Fibroblast of pulmonary artery (primary cell): ENCODE measurements around the gene ZNF407.

Experiments
- DNase-seq: peaks from one replicate; pipeline ENCODE4 v3.0.0-alpha.2; 2010; ENCODE audit warnings: low read depth
- H3K4me3 ChIP-seq: replicated peaks from 2 replicates; pipeline ENCODE4 v1.5.1; 2011; ENCODE audit warnings: low read depth, mild to moderate bottlenecking, control low read depth, low read length, moderate library complexity
- TF ChIP-seq, protein P1 (sequence below): IDR thresholded peaks from 2 replicates; pipeline ENCODE4 v1.5.1; 2011; ENCODE audit warnings: mild to moderate bottlenecking, control low read depth, low read length, inconsistent platforms; ENCODE audit errors: missing control alignments

ZNF407 gene

GRCh38 chr18:74682141-74682990 is 84.7 kb downstream of the ZNF407 start:
- H3K4me3 ChIP-seq = no peak overlapping the region
- DNase-seq = peak; percentile 7
- TF ChIP-seq, protein P1, sequence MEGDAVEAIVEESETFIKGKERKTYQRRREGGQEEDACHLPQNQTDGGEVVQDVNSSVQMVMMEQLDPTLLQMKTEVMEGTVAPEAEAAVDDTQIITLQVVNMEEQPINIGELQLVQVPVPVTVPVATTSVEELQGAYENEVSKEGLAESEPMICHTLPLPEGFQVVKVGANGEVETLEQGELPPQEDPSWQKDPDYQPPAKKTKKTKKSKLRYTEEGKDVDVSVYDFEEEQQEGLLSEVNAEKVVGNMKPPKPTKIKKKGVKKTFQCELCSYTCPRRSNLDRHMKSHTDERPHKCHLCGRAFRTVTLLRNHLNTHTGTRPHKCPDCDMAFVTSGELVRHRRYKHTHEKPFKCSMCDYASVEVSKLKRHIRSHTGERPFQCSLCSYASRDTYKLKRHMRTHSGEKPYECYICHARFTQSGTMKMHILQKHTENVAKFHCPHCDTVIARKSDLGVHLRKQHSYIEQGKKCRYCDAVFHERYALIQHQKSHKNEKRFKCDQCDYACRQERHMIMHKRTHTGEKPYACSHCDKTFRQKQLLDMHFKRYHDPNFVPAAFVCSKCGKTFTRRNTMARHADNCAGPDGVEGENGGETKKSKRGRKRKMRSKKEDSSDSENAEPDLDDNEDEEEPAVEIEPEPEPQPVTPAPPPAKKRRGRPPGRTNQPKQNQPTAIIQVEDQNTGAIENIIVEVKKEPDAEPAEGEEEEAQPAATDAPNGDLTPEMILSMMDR = no peak

DNA sequence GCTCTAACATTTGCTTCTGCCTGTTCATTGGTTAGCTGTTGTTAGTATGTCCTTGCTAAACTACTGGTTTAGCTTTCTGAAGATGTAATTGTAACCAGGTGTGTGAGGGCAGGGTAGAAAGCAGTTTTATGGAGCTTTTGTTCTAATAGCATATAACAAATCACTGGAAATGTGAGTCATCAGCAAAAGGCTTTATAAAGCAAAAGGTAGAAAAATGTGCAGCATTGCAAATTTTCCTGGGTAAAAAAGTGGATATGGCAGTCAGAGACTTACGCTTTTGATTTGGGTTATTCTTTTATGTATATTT is 85.3 kb downstream of the ZNF407 start:
- H3K4me3 ChIP-seq = no peak overlapping the region
- TF ChIP-seq, protein P1 = no peak
- no peak for DNase-seq

GRCh38 chr18:74683573-74683972 is 85.9 kb downstream of the ZNF407 start:
- TF ChIP-seq, protein P1 = no peak
- no peak overlapping the region for H3K4me3 ChIP-seq
- DNase-seq = no peak

DNA sequence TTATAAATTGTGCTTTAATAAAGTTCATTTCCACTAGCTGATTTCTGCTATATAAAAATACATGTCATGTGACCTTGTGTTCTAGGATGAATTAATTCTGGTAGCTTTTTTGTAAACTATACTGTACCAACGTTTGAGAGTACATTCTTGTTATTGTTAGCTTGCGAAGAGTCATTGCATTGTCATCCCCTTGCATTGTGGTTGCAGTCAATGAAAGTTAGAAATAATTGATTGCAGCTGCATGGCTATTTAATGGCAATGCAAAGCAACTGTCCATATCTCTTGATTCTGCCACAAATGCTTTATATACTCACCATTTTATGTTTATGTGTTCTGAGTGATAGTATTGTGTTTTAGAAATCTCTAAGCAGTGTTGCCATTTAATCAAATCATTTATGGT is 91.6 kb downstream of the ZNF407 start:
- DNase-seq = peak; percentile 49
- TF ChIP-seq, protein P1 = no peak
- no peak overlapping the region for H3K4me3 ChIP-seq

- H3K4me3 ChIP-seq = no peak overlapping the region
- TF ChIP-seq, protein P1 = no peak
- DNase-seq = no peak
Measured at GRCh38 chr18:74692367-74693013, 94.8 kb downstream of the ZNF407 start.

DNA sequence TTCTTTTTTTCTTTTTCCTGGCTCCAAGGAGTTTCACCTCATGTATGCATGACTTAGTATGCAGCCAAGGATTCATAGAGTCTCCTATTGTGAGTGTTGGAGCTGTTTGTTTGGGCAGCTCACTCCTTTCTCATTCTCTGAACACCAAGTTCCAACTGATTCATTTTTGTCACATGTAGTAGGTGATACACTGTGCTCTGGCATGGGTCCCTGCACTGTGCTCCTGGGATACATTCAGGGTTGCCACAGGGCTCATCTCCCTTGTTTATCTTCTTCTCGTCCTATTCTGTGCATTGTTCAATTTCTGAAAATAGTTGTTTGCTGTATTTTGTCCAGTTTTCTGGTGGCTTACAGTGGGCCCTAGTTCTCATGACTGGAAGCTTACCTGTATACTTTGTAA is 96.8 kb downstream of the ZNF407 start:
- DNase-seq = no peak
- no peak overlapping the region for H3K4me3 ChIP-seq
- TF ChIP-seq, protein P1 = no peak
